ENCODE measurements around the gene LMBR1. TPM values are rescaled to one million over a fixed set of nuclear protein-coding genes. Genes with fewer than 3 reads are reported as not detected.

LMBR1 gene
- polyA plus RNA-seq, 1 donor from 2014 or later = 68.9 TPM

- Histone ChIP-seq H3K27ac (ENCODE audit: low read length) (no peak overlapping the region), H3K4me3 (ENCODE audit: low read length) (no peak overlapping the region), H3F3A (ENCODE audit: insufficient read depth, low read length, poor library complexity, severe bottlenecking) (no peaks in the 10 kb centered on the region), H3K9me3 (ENCODE audit: low read length) (no peaks in the 10 kb centered on the region), H4K20me1 (ENCODE audit: insufficient read depth) (no peaks in the 10 kb centered on the region), H2AFZ (ENCODE audit: low read depth, low read length) (no peak overlapping the region), H3K27me3 (ENCODE audit: insufficient read depth, low read depth, low read length) (no peaks in the 10 kb centered on the region), H3K79me2 (replicated peaks; ENCODE audit: insufficient read depth, low read length) (no peaks in the 10 kb centered on the region), H3K9ac (ENCODE audit: low read length) (no peak overlapping the region), H3K9me2 (ENCODE audit: insufficient read depth, low read length) (no peaks in the 10 kb centered on the region), H3K4me2 (ENCODE audit: low read length) (no peak overlapping the region), H3K36me3 (ENCODE audit: insufficient read depth, low read length) (no peaks in the 10 kb centered on the region)
- TF ChIP-seq SMC3 (conservative IDR thresholded peaks at IDR 0.05; ENCODE audit: poor library complexity) = no peak
- no peak for TF ChIP-seq MXI1 (conservative IDR thresholded peaks at IDR 0.05; ENCODE audit: poor library complexity, severe bottlenecking)
- TF ChIP-seq REST (IDR thresholded peaks at IDR 0.05; ENCODE audit: borderline replicate concordance) = no peak
- TF ChIP-seq RAD21 (conservative IDR thresholded peaks at IDR 0.05) = no peak
- TF ChIP-seq CTCF (IDR thresholded peaks at IDR 0.05; ENCODE audit: poor library complexity, severe bottlenecking) = no peak
- no peak for TF ChIP-seq TAF1 (IDR thresholded peaks at IDR 0.05; ENCODE audit: low read depth)
- no peak for TF ChIP-seq POLR2AphosphoS5 (IDR thresholded peaks at IDR 0.05)
- no peak for TF ChIP-seq EP300 (conservative IDR thresholded peaks at IDR 0.05; ENCODE audit: poor library complexity, severe bottlenecking)
- no peak for TF ChIP-seq EZH2 (IDR thresholded peaks at IDR 0.05; ENCODE audit: borderline replicate concordance, insufficient read depth, low read length, poor library complexity, severe bottlenecking)
Measured at GRCh38 chr7:156829669-156830336, 63.2 kb downstream of the LMBR1 start.

GRCh38 chr7:156827587-156828203 is 65.3 kb downstream of the LMBR1 start:
- no peak overlapping the region for H3K9ac ChIP-seq (ENCODE audit: low read length)
- H2AFZ ChIP-seq (ENCODE audit: low read depth, low read length) = no peak overlapping the region
- no peak overlapping the region for H3K4me2 ChIP-seq (ENCODE audit: low read length)
- TF ChIP-seq RAD21 (conservative IDR thresholded peaks at IDR 0.05) (peak; percentile 49), SMC3 (conservative IDR thresholded peaks at IDR 0.05; ENCODE audit: poor library complexity) (peak; percentile 53), REST (IDR thresholded peaks at IDR 0.05; ENCODE audit: borderline replicate concordance) (no peak), EZH2 (IDR thresholded peaks at IDR 0.05; ENCODE audit: borderline replicate concordance, insufficient read depth, low read length, poor library complexity, severe bottlenecking) (no peak), POLR2AphosphoS5 (IDR thresholded peaks at IDR 0.05) (no peak), CTCF (IDR thresholded peaks at IDR 0.05; ENCODE audit: poor library complexity, severe bottlenecking) (peak; percentile 54), EP300 (conservative IDR thresholded peaks at IDR 0.05; ENCODE audit: poor library complexity, severe bottlenecking) (no peak)
- no peaks in the 10 kb centered on the region for H4K20me1 ChIP-seq (ENCODE audit: insufficient read depth)
- no peaks in the 10 kb centered on the region for H3K79me2 ChIP-seq (replicated peaks; ENCODE audit: insufficient read depth, low read length)
- H3K36me3 ChIP-seq (ENCODE audit: insufficient read depth, low read length) = no peaks in the 10 kb centered on the region
- H3K4me3 ChIP-seq (ENCODE audit: low read length) = no peak overlapping the region
- H3F3A ChIP-seq (ENCODE audit: insufficient read depth, low read length, poor library complexity, severe bottlenecking) = no peaks in the 10 kb centered on the region
- no peaks in the 10 kb centered on the region for H3K27me3 ChIP-seq (ENCODE audit: insufficient read depth, low read depth, low read length)
- no peaks in the 10 kb centered on the region for H3K9me2 ChIP-seq (ENCODE audit: insufficient read depth, low read length)
- no peak overlapping the region for H3K27ac ChIP-seq (ENCODE audit: low read length)
- no peaks in the 10 kb centered on the region for H3K9me3 ChIP-seq (ENCODE audit: low read length)
